PC-3 (cell line): ENCODE measurements around the gene MECR. TPM values are rescaled to one million over a fixed set of nuclear protein-coding genes. Genes with fewer than 3 reads are reported as not detected.

Experiments
- ATAC-seq: fragments of 200-7000 bp; cut with Tn5 transposase; 2 replicates; pipeline ENCODE4 v1.9.1; 2020; ENCODE audit warnings: mild to moderate bottlenecking, moderate library complexity
- BruUV-seq: library from RNA; stranded (reverse); fragments of 400-500 nt; replicated peaks from 2 replicates; lab custom pipeline; 2021; lab: Mats Ljungman, UMichigan
- CTCF ChIA-PET: fragments of 300-600 bp; sonication (Branson Sonifier 250); formaldehyde crosslinking; loops from one replicate; lab custom pipeline; 2022; ENCODE audit warnings: antibody characterized with exemption; lab: Charles Lee
- POLR2A ChIA-PET: fragments of 300-600 bp; sonication (Branson Sonifier 250); formaldehyde crosslinking; loops from one replicate; lab custom pipeline; 2022; ENCODE audit warnings: antibody characterized with exemption; ENCODE audit not compliant: unreplicated experiment; lab: Charles Lee
- DNase-seq: peaks from one replicate; pipeline ENCODE4 v3.0.0-alpha.2; 2015
- H2AFZ ChIP-seq: fragments of 300-600 bp; sonication (generic); 2 replicates; pipeline ENCODE4 v1.6.0; 2016; ENCODE audit warnings: antibody characterized with exemption, low read length
- H3F3A ChIP-seq: fragments of 300-600 bp; sonication (generic); one replicate; pipeline ENCODE4 v1.6.0; 2017; ENCODE audit warnings: antibody characterized with exemption, low read length, control low read depth, mild to moderate bottlenecking; ENCODE audit not compliant: unreplicated experiment
- H3K27ac ChIP-seq: fragments of 300-600 bp; sonication (generic); 2 replicates; pipeline ENCODE4 v1.5.1; 2016; ENCODE audit warnings: mild to moderate bottlenecking, low read length
- H3K27me3 ChIP-seq: fragments of 300-600 bp; sonication (generic); 2 replicates; pipeline ENCODE4 v1.6.1; 2016; ENCODE audit warnings: low read length, mixed read lengths
- H3K36me3 ChIP-seq: fragments of 300-600 bp; sonication (generic); 2 replicates; pipeline ENCODE4 v1.6.1; 2016; ENCODE audit warnings: low read depth, mixed run types, low read length, mixed read lengths
- H3K4me1 ChIP-seq: fragments of 300-600 bp; sonication (generic); 2 replicates; pipeline ENCODE4 v1.5.1; 2016; ENCODE audit warnings: low read length; ENCODE audit not compliant: insufficient read depth
- H3K4me2 ChIP-seq: fragments of 300-600 bp; sonication (generic); 2 replicates; pipeline ENCODE4 v1.6.0; 2016; ENCODE audit warnings: low read length
- H3K4me3 ChIP-seq: fragments of 300-600 bp; sonication (generic); 2 replicates; pipeline ENCODE4 v1.5.1; 2016; ENCODE audit warnings: mild to moderate bottlenecking, low read length, mixed read lengths
- H3K79me2 ChIP-seq: fragments of 300-600 bp; sonication (generic); 2 replicates; pipeline ENCODE4 v1.6.1; 2017; ENCODE audit warnings: low read length, mixed read lengths
- H3K9ac ChIP-seq: fragments of 300-600 bp; sonication (generic); 2 replicates; pipeline ENCODE4 v1.6.0; 2016; ENCODE audit warnings: mild to moderate bottlenecking, low read length
- H3K9me2 ChIP-seq: fragments of 300-600 bp; sonication (generic); replicated peaks from 2 replicates; pipeline ENCODE4 v1.6.1; 2016; ENCODE audit warnings: mixed run types, low read length, mixed read lengths
- H3K9me3 ChIP-seq: fragments of 300-600 bp; sonication (generic); 2 replicates; pipeline ENCODE4 v1.6.1; 2016; ENCODE audit warnings: low read length, mixed read lengths
- H4K20me1 ChIP-seq: fragments of 300-600 bp; sonication (generic); 2 replicates; pipeline ENCODE4 v1.6.1; 2016; ENCODE audit warnings: low read length, mixed read lengths
- EZH2 ChIP-seq: fragments of 300-600 bp; sonication (generic); IDR thresholded peaks from one replicate; pipeline ENCODE4 v1.6.1; 2017; ENCODE audit warnings: antibody characterized with exemption, mild to moderate bottlenecking, low read length; ENCODE audit not compliant: unreplicated experiment
- EZH2phosphoT487 ChIP-seq: fragments of 300-600 bp; sonication (generic); IDR thresholded peaks from 2 replicates; pipeline ENCODE4 v1.6.1; 2018; ENCODE audit warnings: mild to moderate bottlenecking, antibody characterized with exemption, low read length, borderline replicate concordance
- intact Hi-C: fragments of 100-400 bp; cut with micrococcal nuclease; formaldehyde crosslinking; loops from 2 replicates; pipeline ENCODE4 v1.9.0; 2023
- total RNA-seq: library from RNA; depleted of rRNA; stranded (reverse); fragments of >200 nt; gene quantifications from 2 replicates; pipeline ENCODE4 v1.2.3, GENCODE V29; 2014
- TF ChIP-seq, protein P1 (sequence below): fragments of 300-600 bp; sonication (generic); conservative IDR thresholded peaks from 2 replicates; pipeline ENCODE4 v1.5.1; 2017; ENCODE audit warnings: antibody characterized with exemption, low read depth, mild to moderate bottlenecking, low read length

MECR gene
- total RNA-seq, 1 experiment from 2014 or later = 30.5 TPM

DNA sequence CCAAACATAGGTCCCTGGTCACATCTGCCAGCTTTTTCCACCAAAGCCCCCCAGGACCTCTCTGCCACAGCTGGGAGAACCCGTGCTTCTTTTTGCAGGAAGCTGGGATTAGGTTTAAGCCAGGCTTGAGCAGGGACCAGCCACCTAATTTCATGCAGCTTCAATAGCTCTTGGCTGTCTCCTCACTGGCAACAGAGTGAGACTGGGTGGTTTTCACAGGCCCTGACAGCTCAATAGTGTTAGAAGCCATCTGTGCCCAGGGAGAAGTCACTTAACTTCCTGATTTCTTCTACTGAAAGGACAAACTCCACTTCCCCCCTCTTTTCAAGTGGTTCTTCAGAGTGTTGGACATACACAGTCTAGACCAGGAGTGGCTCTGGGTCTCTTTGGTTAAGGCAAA lies 28.7 kb downstream of the MECR start:
- no peaks in the 10 kb centered on the region for H3K79me2 ChIP-seq
- ATAC-seq (no peak), DNase-seq (no peak)
- H4K20me1 ChIP-seq = no peaks in the 10 kb centered on the region
- H2AFZ ChIP-seq = no peak overlapping the region
- no peak overlapping the region for H3K4me3 ChIP-seq
- CTCF ChIA-PET = interaction anchor here (1.0 to 2.0 kb wide), 4 partner anchors 20 to 320 kb away, joined by 4 to 14 read pairs (median 6); partner anchors contain the start of gene SRSF4
- TF ChIP-seq EZH2phosphoT487 (no peak), EZH2 (no peak)
- TF ChIP-seq, protein P1, sequence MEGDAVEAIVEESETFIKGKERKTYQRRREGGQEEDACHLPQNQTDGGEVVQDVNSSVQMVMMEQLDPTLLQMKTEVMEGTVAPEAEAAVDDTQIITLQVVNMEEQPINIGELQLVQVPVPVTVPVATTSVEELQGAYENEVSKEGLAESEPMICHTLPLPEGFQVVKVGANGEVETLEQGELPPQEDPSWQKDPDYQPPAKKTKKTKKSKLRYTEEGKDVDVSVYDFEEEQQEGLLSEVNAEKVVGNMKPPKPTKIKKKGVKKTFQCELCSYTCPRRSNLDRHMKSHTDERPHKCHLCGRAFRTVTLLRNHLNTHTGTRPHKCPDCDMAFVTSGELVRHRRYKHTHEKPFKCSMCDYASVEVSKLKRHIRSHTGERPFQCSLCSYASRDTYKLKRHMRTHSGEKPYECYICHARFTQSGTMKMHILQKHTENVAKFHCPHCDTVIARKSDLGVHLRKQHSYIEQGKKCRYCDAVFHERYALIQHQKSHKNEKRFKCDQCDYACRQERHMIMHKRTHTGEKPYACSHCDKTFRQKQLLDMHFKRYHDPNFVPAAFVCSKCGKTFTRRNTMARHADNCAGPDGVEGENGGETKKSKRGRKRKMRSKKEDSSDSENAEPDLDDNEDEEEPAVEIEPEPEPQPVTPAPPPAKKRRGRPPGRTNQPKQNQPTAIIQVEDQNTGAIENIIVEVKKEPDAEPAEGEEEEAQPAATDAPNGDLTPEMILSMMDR = no peak
- no peaks in the 10 kb centered on the region for H3K9me2 ChIP-seq
- POLR2A ChIA-PET = interaction anchor here (1.1 kb wide), 1 partner anchor 20 kb away, joined by 12 read pairs; the partner anchor contains the start of gene SRSF4
- BruUV-seq = no TSS peak
- no peaks in the 10 kb centered on the region for H3K9me3 ChIP-seq
- H3K4me1 ChIP-seq = peaks cover 21% of the 10 kb centered on the region
- H3K9ac ChIP-seq = 0 out of 2 replicates have a peak overlapping the region, but pooled peaks have one; percentile 7
- no peaks in the 10 kb centered on the region for H3F3A ChIP-seq
- intact Hi-C loops = loop anchor here (1.0 to 5.0 kb wide), 4 partner anchors 20 to 415 kb away; no protein-coding TSS in a partner anchor
- peaks cover 18% of the 10 kb centered on the region for H3K36me3 ChIP-seq
- H3K27ac ChIP-seq = peak overlapping the region; percentile 42
- peak overlapping the region; percentile 75 for H3K4me2 ChIP-seq
- H3K27me3 ChIP-seq = no peaks in the 10 kb centered on the region

DNA sequence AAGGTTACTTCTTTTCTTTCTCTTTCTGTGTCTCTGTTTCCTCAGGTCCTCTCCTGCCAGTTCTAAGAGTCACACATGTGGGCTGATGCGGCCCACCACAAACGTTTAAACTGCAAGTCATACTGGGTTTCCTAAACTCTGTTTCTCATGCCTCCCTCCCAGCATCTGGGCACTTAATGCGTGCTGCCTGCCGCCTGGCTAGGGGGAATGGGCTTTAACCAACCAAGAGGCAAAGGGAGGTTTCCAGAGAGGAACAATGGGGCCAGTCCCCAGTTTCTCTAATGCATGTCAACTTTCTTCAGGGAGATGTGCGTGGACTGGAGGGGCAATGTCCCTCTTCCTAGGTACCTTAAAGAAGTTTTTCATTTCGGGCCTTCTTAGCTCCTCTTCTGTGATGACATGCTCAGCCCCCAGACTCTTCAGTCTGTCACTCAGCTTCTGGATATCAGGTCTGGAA lies 29.1 kb downstream of the MECR start:
- H3K4me3 ChIP-seq = no peak overlapping the region
- ChIA-PET CTCF (interaction anchor here (1.0 kb wide), 1 partner anchor 314 kb away, joined by 4 read pairs; no protein-coding TSS in a partner anchor), POLR2A (no interaction called here)
- no peaks in the 10 kb centered on the region for H3K9me2 ChIP-seq
- no peaks in the 10 kb centered on the region for H3K79me2 ChIP-seq
- H3K9me3 ChIP-seq = no peaks in the 10 kb centered on the region
- H3F3A ChIP-seq = no peaks in the 10 kb centered on the region
- no peaks in the 10 kb centered on the region for H3K27me3 ChIP-seq
- peaks cover 18% of the 10 kb centered on the region for H3K36me3 ChIP-seq
- H3K4me2 ChIP-seq = no peak overlapping the region
- ATAC-seq (no peak), DNase-seq (no peak)
- H3K4me1 ChIP-seq = peaks cover 22% of the 10 kb centered on the region
- H4K20me1 ChIP-seq = no peaks in the 10 kb centered on the region
- no TSS peak for BruUV-seq
- intact Hi-C loops = loop anchor here (1.0 to 5.0 kb wide), 4 partner anchors 19 to 414 kb away; no protein-coding TSS in a partner anchor
- TF ChIP-seq EZH2phosphoT487 (no peak), EZH2 (no peak)
- TF ChIP-seq, protein P1 = no peak
- H2AFZ ChIP-seq = no peak overlapping the region
- no peak overlapping the region for H3K9ac ChIP-seq
- no peak overlapping the region for H3K27ac ChIP-seq

DNA sequence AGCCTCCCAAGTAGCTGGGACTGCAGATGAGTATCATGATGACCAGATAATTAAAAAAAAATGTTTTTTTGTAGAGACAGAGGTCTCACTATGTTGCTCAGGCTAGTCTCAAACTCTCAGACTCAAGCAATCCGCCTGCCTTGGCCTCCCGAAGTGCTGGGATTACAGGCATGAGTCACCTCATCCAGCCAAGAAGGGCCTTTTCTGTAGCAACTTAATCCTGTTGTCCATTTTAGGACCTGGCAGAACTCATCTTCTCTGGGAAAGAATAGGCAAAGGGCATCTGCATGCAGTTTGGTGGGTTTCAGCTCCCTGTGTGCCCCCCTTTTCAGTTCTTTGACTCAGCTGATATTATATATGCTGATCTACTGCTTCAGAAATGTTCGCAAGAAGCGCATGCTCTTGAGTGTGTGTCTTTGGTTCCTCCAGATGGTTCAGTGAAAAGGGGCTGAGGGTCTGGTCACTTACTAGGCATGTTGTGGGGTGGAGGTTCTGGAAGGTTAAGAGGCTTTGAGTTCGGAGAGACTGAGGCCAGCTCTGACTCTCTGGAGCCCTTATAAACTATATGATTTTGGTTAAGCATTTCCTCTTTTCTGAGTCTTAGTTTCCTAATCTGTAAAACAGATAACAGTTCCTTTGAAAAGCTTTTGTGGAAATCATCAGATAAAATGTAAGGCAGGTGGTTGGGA lies 29.7 kb downstream of the MECR start:
- POLR2A ChIA-PET = no interaction called here

More for the DNA sequence above, 29.7 kb downstream of the MECR start:
- no peak for ATAC-seq
- Histone ChIP-seq H3K9ac (no peak overlapping the region), H3K4me1 (peaks cover 22% of the 10 kb centered on the region), H3K27ac (no peak overlapping the region), H3K4me2 (no peak overlapping the region), H3K4me3 (no peak overlapping the region), H3K27me3 (no peaks in the 10 kb centered on the region), H3K79me2 (no peaks in the 10 kb centered on the region), H3K9me3 (no peaks in the 10 kb centered on the region), H3K9me2 (no peaks in the 10 kb centered on the region), H4K20me1 (no peaks in the 10 kb centered on the region), H3K36me3 (peaks cover 18% of the 10 kb centered on the region), H2AFZ (no peak overlapping the region), H3F3A (no peaks in the 10 kb centered on the region)
- no peak for DNase-seq
- BruUV-seq = no TSS peak
- CTCF ChIA-PET = no interaction called here
- no peak for TF ChIP-seq EZH2phosphoT487
- no peak for TF ChIP-seq EZH2
- TF ChIP-seq, protein P1 = no peak
- intact Hi-C loops = loop anchor here (5.0 kb wide), 1 partner anchor 414 kb away; no protein-coding TSS in a partner anchor
